ENCODE results near the gene ASB13. TPM values are rescaled to one million over a fixed set of nuclear protein-coding genes. Genes with fewer than 3 reads are reported as not detected.

The ASB13 gene
- total and polyA plus RNA-seq, 2 of the 13 experiments (the other 11 are each of a cell fraction or from before 2014, with no cell fraction given), result 9.3 to 15.4 TPM

DNA sequence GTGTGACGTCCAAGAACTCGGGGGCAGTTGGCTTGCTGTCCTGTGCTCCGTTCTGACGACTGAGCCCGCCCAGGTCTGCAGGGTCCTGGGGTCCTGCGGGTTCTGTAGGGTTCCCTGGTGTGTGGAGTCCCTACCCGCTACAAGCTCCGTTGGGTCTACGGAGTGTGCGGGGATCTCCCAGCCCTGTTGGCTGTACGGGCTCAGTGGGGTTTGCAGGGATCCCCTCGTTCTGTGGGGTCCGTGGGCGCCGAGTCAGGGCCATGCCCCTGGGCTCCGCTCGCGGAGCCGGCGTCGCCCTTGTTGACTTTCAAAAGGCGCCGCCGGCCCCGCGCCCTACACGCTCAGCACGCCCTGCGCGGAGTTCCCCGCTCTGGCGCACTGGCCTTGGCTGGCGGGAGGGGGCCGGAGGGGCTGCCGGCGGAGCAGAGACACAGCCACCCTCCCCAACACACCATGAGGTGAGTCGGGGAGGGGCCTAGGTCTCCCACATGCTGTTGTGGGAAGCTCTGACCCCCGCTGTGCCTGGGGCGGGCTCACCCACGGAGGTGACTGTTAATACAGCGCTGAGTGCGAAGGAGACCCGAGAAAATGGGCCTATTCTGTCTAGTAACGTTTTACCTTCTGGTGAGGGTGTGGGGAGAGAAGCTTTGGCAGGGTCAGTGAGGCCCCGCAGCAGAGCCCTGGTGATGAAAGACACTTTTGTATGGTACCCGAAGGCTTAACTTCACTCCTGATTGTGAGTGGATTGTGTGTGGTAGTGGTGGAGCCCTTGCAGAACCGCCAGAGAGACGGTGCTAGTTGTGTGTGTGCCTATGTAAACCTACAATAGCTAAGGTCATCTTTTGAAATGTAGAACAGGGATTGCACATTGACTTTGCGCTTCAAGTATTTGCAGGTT lies 26.3 kb upstream of the ASB13 start (continued):
- TF ChIP-seq, protein P1, sequence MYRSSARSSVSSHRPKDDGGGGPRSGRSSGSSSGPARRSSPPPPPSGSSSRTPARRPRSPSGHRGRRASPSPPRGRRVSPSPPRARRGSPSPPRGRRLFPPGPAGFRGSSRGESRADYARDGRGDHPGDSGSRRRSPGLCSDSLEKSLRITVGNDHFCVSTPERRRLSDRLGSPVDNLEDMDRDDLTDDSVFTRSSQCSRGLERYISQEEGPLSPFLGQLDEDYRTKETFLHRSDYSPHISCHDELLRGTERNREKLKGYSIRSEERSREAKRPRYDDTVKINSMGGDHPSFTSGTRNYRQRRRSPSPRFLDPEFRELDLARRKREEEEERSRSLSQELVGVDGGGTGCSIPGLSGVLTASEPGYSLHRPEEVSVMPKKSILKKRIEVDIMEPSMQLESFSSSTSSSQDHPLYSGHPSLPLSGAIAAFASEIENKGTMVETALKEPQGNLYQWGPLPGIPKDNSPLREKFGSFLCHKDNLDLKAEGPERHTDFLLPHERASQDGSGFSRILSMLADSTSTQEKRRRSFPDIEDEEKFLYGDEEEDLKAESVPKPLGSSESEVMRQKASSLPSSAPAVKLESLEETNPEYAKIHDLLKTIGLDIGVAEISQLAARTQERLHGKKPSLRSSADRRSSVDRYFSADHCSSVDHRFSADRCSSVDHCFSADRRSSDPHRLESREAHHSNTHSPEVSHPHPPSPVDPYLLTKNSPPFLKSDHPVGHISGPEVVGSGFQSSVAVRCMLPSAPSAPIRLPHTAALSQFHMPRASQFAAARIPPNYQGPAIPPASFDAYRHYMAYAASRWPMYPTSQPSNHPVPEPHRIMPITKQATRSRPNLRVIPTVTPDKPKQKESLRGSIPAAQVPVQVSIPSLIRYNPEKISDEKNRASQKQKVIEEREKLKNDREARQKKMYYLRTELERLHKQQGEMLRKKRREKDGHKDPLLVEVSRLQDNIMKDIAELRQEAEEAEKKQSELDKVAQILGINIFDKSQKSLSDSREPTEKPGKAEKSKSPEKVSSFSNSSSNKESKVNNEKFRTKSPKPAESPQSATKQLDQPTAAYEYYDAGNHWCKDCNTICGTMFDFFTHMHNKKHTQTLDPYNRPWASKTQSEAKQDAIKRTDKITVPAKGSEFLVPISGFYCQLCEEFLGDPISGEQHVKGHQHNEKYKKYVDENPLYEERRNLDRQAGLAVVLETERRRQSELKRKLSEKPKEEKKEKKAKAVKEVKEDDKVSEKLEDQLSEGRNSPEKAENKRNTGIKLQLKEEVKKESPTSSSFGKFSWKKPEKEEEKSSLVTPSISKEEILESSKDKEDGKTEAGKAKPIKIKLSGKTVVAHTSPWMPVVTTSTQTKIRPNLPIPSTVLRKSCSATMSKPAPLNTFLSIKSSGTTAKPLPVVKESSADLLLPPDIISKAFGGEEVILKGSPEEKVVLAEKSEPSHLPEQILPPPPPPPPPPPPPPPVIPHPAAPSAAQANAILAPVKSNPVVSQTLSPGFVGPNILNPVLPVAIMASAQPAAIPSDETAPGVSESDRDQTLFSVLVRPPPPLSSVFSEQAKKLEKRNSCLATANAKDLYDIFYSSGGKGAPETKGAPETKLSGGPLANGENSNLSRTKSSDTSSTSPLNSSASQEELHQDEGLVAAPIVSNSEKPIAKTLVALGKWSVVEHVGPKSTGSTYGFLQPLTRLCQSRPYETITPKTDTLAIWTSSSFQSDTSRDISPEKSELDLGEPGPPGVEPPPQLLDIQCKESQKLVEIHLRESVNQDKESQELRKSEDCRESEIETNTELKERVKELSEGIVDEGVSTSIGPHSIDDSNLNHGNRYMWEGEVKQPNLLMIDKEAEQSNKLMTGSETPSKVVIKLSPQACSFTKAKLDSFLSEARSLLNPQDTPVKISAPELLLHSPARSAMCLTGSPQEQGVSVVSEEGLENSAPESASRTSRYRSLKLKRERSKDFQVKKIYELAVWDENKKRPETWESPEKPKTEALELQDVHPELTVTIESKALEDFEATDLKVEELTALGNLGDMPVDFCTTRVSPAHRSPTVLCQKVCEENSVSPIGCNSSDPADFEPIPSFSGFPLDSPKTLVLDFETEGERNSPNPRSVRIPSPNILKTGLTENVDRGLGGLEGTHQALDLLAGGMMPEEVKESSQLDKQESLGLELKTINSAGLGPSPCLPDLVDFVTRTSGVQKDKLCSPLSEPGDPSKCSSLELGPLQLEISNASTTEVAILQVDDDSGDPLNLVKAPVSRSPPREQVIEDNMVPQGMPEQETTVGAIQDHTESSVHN (CRISPR knock-in tag; IDR thresholded peaks at IDR 0.05), result no peak; the same call in 1 of the 2 replicates
- TF ChIP-seq ZNF746 (CRISPR knock-in tag; IDR thresholded peaks at IDR 0.05), result peak; percentile 62; the same call in 1 of the 2 replicates
- TF ChIP-seq ZNF652 (CRISPR knock-in tag; IDR thresholded peaks at IDR 0.05; ENCODE audit: borderline replicate concordance, low read depth), result no peak
- TF ChIP-seq ZNF792 (CRISPR knock-in tag; IDR thresholded peaks at IDR 0.05), result peak; percentile 84
- TF ChIP-seq TOPORS (CRISPR knock-in tag; IDR thresholded peaks at IDR 0.05), result no peak
- TF ChIP-seq ZNF766 (CRISPR knock-in tag; IDR thresholded peaks at IDR 0.05; ENCODE audit: borderline replicate concordance), result no peak
- 0 out of 2 replicates have a peak, but pooled peaks have one; percentile 33 for TF ChIP-seq ZNF232 (CRISPR knock-in tag; IDR thresholded peaks at IDR 0.05; ENCODE audit: borderline replicate concordance)
- TF ChIP-seq, protein P2, sequence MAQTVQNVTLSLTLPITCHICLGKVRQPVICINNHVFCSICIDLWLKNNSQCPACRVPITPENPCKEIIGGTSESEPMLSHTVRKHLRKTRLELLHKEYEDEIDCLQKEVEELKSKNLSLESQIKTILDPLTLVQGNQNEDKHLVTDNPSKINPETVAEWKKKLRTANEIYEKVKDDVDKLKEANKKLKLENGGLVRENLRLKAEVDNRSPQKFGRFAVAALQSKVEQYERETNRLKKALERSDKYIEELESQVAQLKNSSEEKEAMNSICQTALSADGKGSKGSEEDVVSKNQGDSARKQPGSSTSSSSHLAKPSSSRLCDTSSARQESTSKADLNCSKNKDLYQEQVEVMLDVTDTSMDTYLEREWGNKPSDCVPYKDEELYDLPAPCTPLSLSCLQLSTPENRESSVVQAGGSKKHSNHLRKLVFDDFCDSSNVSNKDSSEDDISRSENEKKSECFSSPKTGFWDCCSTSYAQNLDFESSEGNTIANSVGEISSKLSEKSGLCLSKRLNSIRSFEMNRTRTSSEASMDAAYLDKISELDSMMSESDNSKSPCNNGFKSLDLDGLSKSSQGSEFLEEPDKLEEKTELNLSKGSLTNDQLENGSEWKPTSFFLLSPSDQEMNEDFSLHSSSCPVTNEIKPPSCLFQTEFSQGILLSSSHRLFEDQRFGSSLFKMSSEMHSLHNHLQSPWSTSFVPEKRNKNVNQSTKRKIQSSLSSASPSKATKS (CRISPR knock-in tag; IDR thresholded peaks at IDR 0.05), result no peak
- peak; percentile 70; the same call in 1 of the 2 replicates for TF ChIP-seq ZSCAN9 (CRISPR knock-in tag; IDR thresholded peaks at IDR 0.05; ENCODE audit: borderline replicate concordance)
- TF ChIP-seq, protein P3, sequence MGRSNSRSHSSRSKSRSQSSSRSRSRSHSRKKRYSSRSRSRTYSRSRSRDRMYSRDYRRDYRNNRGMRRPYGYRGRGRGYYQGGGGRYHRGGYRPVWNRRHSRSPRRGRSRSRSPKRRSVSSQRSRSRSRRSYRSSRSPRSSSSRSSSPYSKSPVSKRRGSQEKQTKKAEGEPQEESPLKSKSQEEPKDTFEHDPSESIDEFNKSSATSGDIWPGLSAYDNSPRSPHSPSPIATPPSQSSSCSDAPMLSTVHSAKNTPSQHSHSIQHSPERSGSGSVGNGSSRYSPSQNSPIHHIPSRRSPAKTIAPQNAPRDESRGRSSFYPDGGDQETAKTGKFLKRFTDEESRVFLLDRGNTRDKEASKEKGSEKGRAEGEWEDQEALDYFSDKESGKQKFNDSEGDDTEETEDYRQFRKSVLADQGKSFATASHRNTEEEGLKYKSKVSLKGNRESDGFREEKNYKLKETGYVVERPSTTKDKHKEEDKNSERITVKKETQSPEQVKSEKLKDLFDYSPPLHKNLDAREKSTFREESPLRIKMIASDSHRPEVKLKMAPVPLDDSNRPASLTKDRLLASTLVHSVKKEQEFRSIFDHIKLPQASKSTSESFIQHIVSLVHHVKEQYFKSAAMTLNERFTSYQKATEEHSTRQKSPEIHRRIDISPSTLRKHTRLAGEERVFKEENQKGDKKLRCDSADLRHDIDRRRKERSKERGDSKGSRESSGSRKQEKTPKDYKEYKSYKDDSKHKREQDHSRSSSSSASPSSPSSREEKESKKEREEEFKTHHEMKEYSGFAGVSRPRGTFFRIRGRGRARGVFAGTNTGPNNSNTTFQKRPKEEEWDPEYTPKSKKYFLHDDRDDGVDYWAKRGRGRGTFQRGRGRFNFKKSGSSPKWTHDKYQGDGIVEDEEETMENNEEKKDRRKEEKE (IDR thresholded peaks at IDR 0.05), result no peak
- TF ChIP-seq, protein P4, sequence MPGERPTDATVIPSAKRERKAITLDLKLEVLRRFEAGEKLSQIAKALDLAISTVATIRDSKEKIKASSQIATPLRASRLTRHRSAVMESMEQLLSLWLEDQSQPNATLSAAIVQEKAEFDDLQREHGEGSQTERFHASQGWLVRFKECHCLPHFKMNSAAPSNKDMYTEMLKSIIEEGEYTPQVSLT (CRISPR knock-in tag; IDR thresholded peaks at IDR 0.05; ENCODE audit: borderline replicate concordance, low read depth), result no peak
- peak; percentile 78 for TF ChIP-seq ZNF883 (CRISPR knock-in tag; IDR thresholded peaks at IDR 0.05; ENCODE audit: not compliant biosample characterization)
